ENCODE data around the gene MUSTN1. TPM values are rescaled to one million over a fixed set of nuclear protein-coding genes. Genes with fewer than 3 reads are reported as not detected.

MUSTN1 gene
- total RNA-seq, 1 donor from 2014 or later: not detected

DNA sequence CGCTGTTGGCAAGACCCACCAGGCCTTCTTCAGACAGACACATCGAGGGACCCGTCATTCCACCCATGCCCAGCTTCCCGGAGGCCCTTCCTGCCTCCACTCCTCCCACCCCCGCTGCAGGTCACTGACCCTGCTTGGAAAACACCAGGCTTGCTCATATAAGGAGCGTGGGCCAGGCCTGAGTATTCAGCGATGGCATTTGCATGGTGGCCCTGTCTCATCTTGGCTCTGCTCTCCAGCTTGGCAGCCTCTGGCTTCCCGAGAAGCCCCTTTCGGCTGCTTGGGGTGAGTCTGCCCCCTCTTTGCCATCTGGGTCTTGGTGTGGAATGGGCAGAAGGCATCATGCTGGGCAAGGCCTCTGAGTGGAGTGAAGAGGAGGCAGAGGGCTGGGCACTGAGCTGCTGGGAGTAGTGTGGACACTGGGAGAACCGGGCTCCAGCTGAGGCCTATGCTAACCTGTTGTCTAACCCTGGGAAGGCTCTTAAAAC, 40.2 kb downstream of the MUSTN1 start, which contains the start of gene ITIH3:
Gene ITIH3, plus strand, starts transcription at position 185 of the 488 bp plus-strand sequence. Its CDS starts 8 bp downstream, at position 193.
- no peaks in the 10 kb centered on the region for H3K27me3 Mint-ChIP-seq
- no peak within 1 kb of the TSS for H3K4me3 Mint-ChIP-seq (ENCODE audit: low read depth)
- peaks cover 7% of the 10 kb centered on the region for H3K4me1 Mint-ChIP-seq (ENCODE audit: low read depth)
- no peak for DNase-seq (ENCODE audit: low spot score, unreplicated experiment)
- H3K9me3 Mint-ChIP-seq (ENCODE audit: low read depth): no peaks in the 10 kb centered on the region
- H3K36me3 Mint-ChIP-seq (ENCODE audit: insufficient read depth): no peaks in the 10 kb centered on the region
- TF ChIP-seq, protein P1, sequence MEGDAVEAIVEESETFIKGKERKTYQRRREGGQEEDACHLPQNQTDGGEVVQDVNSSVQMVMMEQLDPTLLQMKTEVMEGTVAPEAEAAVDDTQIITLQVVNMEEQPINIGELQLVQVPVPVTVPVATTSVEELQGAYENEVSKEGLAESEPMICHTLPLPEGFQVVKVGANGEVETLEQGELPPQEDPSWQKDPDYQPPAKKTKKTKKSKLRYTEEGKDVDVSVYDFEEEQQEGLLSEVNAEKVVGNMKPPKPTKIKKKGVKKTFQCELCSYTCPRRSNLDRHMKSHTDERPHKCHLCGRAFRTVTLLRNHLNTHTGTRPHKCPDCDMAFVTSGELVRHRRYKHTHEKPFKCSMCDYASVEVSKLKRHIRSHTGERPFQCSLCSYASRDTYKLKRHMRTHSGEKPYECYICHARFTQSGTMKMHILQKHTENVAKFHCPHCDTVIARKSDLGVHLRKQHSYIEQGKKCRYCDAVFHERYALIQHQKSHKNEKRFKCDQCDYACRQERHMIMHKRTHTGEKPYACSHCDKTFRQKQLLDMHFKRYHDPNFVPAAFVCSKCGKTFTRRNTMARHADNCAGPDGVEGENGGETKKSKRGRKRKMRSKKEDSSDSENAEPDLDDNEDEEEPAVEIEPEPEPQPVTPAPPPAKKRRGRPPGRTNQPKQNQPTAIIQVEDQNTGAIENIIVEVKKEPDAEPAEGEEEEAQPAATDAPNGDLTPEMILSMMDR (IDR thresholded peaks at IDR 0.05; ENCODE audit: unreplicated experiment): no peak
- H3K27ac Mint-ChIP-seq: no peak within 1 kb of the TSS

DNA sequence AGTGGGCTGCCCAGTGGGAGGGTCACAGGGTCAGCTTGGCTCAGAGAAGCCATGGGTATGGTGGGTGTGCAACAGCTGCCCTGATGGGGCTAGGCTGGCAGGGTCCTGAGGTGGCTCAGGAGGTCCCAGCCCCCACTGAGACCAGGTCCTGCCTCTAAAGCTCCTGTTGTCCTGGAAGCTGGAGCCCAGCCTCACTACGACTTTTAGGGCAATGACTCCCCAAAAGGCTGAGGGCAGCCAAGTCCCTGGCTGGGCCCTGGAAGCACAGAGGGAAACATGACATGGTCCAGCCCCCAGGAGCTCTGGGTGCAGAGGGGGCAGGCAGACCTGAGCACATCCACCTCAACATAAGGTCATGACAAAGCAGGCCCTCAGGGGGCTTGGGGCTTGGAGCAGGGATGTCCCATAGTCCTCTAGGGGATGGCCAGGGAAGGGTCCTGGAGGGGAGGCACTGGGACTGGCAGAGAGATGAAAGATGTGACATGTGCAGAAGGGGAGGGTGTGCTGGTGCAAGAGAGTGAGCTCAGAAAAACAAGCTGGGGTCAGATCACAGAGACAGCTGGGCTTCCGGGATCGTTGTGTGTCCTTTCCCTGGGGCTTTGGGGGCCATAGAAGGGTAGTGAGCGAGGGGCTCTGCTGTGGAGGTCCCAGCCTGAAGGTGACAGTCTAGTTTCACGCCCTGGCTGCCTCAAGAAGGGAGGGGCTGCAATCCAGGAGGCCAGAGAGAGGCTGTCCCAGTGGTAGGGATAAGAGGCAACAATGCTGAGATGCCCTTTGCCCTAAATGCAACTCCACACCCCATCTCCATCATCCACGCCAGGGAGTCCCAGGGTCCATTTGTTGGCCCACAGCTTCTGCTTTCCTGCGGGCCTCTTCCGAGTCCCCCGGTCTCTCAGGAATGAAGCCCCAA, 40.9 kb downstream of the MUSTN1 start:
- H3K27me3 Mint-ChIP-seq: no peaks in the 10 kb centered on the region
- TF ChIP-seq, protein P1 (IDR thresholded peaks at IDR 0.05; ENCODE audit: unreplicated experiment): no peak
- H3K9me3 Mint-ChIP-seq (ENCODE audit: low read depth): no peaks in the 10 kb centered on the region
- no peak overlapping the region for H3K4me3 Mint-ChIP-seq (ENCODE audit: low read depth)
- DNase-seq (ENCODE audit: low spot score, unreplicated experiment): no peak
- peaks cover 7% of the 10 kb centered on the region for H3K4me1 Mint-ChIP-seq (ENCODE audit: low read depth)
- H3K36me3 Mint-ChIP-seq (ENCODE audit: insufficient read depth): no peaks in the 10 kb centered on the region
- H3K27ac Mint-ChIP-seq: no peak overlapping the region

DNA sequence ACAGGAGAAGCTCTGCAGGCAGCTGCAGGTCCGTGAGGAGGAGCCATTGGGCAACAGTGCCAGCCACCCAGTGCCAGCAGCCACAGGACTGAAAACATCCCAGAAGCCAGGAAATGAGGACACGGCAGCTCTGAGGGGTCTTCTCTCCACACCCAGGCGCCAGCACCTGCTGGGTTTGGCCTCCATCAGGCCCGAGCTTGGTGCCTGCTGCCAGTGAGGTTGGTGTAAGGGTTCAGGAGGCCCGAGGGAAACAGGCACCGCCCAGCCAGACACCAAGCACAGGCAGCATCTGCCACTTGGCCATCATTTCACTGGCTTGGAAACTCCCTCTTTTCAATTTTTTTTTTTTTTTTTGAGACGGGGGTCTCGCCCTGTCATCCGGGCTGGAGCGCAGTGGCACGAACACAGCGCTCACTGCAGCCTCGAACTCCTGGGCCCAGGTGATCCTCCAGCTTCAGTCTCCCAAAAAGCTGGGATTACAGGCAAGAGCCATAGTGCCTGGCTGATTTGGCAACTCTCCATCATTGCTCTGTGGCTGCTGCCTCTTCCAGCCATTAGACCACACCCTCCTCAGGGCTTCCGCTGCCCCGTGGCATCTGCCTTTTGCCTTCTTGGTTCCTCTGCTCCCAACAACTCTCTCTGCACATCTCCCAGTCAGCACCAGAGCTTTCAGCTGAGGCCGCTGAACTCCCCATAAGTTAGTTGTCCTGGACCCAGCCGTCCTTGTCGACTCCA, 41.7 kb downstream of the MUSTN1 start:
- TF ChIP-seq, protein P1 (IDR thresholded peaks at IDR 0.05; ENCODE audit: unreplicated experiment): no peak
- Mint-ChIP-seq H3K4me3 (ENCODE audit: low read depth) (no peak overlapping the region), H3K27ac (no peak overlapping the region), H3K9me3 (ENCODE audit: low read depth) (no peaks in the 10 kb centered on the region), H3K36me3 (ENCODE audit: insufficient read depth) (no peaks in the 10 kb centered on the region), H3K4me1 (ENCODE audit: low read depth) (peaks cover 7% of the 10 kb centered on the region), H3K27me3 (peaks cover 3% of the 10 kb centered on the region)
- no peak for DNase-seq (ENCODE audit: low spot score, unreplicated experiment)

DNA sequence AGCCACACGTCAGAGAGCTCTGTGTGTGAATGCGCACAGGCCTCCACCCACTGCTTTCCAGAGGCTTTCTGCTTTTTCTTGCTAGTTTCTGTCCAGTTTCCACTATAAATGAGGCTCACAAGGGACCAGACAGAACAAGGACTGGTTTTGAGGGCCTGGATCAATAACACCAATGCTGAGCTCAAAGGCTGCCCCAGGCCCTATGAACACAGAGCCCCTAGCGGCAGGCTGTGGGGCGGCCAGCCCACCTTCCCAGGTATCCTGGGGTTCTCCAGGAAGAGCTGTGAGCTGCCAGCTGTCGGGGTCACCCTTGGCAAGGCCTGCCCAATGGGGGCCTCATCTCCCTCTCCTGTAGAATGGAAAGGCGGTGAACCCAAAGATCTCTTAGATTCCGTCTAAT, 42.4 kb downstream of the MUSTN1 start:
- H3K4me1 Mint-ChIP-seq (ENCODE audit: low read depth): peaks cover 7% of the 10 kb centered on the region
- peak; percentile 32 for DNase-seq (ENCODE audit: low spot score, unreplicated experiment)
- no peak overlapping the region for H3K27ac Mint-ChIP-seq
- H3K4me3 Mint-ChIP-seq (ENCODE audit: low read depth): no peak overlapping the region
- no peaks in the 10 kb centered on the region for H3K36me3 Mint-ChIP-seq (ENCODE audit: insufficient read depth)
- peaks cover 3% of the 10 kb centered on the region for H3K27me3 Mint-ChIP-seq
- TF ChIP-seq, protein P1 (IDR thresholded peaks at IDR 0.05; ENCODE audit: unreplicated experiment): peak; percentile 71
- H3K9me3 Mint-ChIP-seq (ENCODE audit: low read depth): no peaks in the 10 kb centered on the region

DNA sequence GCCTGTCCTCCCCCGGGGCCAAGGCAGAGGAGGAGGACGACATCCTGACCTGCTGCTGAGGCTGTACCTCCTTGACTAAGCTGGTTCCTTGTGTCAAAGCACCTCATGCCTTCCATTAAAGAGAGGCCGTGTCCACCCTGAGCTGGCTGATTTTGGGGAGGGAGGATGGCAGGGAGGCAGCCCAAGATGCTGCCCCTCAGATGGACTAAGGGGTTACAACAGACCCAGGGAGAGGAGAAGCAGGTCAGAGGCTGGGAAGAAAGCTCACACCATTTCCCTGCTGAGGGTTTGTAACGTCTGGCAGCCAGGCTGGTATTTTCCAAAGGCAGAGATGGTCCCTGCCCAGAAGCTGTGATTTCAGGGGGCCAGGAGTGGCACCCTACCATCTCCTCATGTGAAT, 42.9 kb downstream of the MUSTN1 start:
- Mint-ChIP-seq H3K27ac (no peak overlapping the region), H3K4me1 (ENCODE audit: low read depth) (peaks cover 7% of the 10 kb centered on the region), H3K9me3 (ENCODE audit: low read depth) (no peaks in the 10 kb centered on the region), H3K27me3 (peaks cover 3% of the 10 kb centered on the region), H3K36me3 (ENCODE audit: insufficient read depth) (no peaks in the 10 kb centered on the region), H3K4me3 (ENCODE audit: low read depth) (no peak overlapping the region)
- no peak for DNase-seq (ENCODE audit: low spot score, unreplicated experiment)
- TF ChIP-seq, protein P1 (IDR thresholded peaks at IDR 0.05; ENCODE audit: unreplicated experiment): no peak
